Measurements from ENCODE around the gene IGSF21.

Gene IGSF21

GRCh38 chr1:18230840-18231239 is 123.2 kb downstream of the IGSF21 start:
- DNase-seq: no peak

GRCh38 chr1:18232052-18232451 is 124.5 kb downstream of the IGSF21 start:
- no peak for DNase-seq

GRCh38 chr1:18233176-18233864 is 125.7 kb downstream of the IGSF21 start:
- no peak for DNase-seq

- peak; percentile 27 to 37 for DNase-seq
Measured at GRCh38 chr1:18234790-18235242, 127.2 kb downstream of the IGSF21 start.

GRCh38 chr1:18237371-18237770 is 129.8 kb downstream of the IGSF21 start:
- no peak for DNase-seq

- DNase-seq: no peak
Measured at GRCh38 chr1:18238190-18238589, 130.6 kb downstream of the IGSF21 start.

- no peak for DNase-seq
Measured at GRCh38 chr1:18239671-18240070, 132.1 kb downstream of the IGSF21 start.

- no peak for DNase-seq
Measured at GRCh38 chr1:18240906-18241305, 133.3 kb downstream of the IGSF21 start.

GRCh38 chr1:18241891-18242290 is 134.3 kb downstream of the IGSF21 start:
- DNase-seq: no peak

GRCh38 chr1:18243503-18244175 is 136.0 kb downstream of the IGSF21 start:
- DNase-seq: no peak

- no peak for DNase-seq
Measured at GRCh38 chr1:18244762-18245161, 137.2 kb downstream of the IGSF21 start.

GRCh38 chr1:18245647-18246046 is 138.0 kb downstream of the IGSF21 start:
- no peak for DNase-seq

- DNase-seq: no peak
Measured at GRCh38 chr1:18246543-18246942, 138.9 kb downstream of the IGSF21 start.

GRCh38 chr1:18247151-18247550 is 139.6 kb downstream of the IGSF21 start:
- DNase-seq: no peak

- no peak for DNase-seq
Measured at GRCh38 chr1:18249631-18250030, 142.0 kb downstream of the IGSF21 start.

GRCh38 chr1:18253093-18253492 is 145.5 kb downstream of the IGSF21 start:
- DNase-seq: no peak

GRCh38 chr1:18256282-18257235 is 149.0 kb downstream of the IGSF21 start:
- peak; percentile 32 to 44 for DNase-seq

GRCh38 chr1:18257778-18258177 is 150.2 kb downstream of the IGSF21 start:
- no peak for DNase-seq

- no peak for DNase-seq
Measured at GRCh38 chr1:18261891-18262290, 154.3 kb downstream of the IGSF21 start.

GRCh38 chr1:18262726-18263125 is 155.1 kb downstream of the IGSF21 start:
- no peak for DNase-seq

- no peak for DNase-seq
Measured at GRCh38 chr1:18263547-18264120, 156.0 kb downstream of the IGSF21 start.

GRCh38 chr1:18264450-18265039 is 156.9 kb downstream of the IGSF21 start:
- no peak for DNase-seq

GRCh38 chr1:18265641-18266040 is 158.0 kb downstream of the IGSF21 start:
- no peak for DNase-seq

Measured in activated T-cell treated with anti-CD3 and anti-CD28 coated beads, Interleukin-2, amount 50 U/mL, for 48 hours (primary cell).